BJ (cell line): ENCODE results near the gene FIGNL2. TPM values are rescaled to one million over a fixed set of nuclear protein-coding genes. Genes with fewer than 3 reads are reported as not detected.

ENCODE experiments used
- CTCF ChIA-PET: fragments of 350-600 bp; formaldehyde crosslinking; extraction: SDS; loops from one replicate; lab custom pipeline; 2021; ENCODE audit warnings: antibody characterized with exemption, inconsistent platforms; lab: Yijun Ruan, JAX
- POLR2A ChIA-PET: fragments of 300-600 bp; sonication (Branson Sonifier 250); formaldehyde crosslinking; extraction: SDS; loops from one replicate; lab custom pipeline; 2021; ENCODE audit warnings: antibody characterized with exemption; lab: Charles Lee
- DNase-seq: peaks from one replicate; pipeline ENCODE4 v3.0.0-alpha.2; 2011; ENCODE audit warnings: low read depth
- H3K27me3 ChIP-seq: 2 replicates; pipeline ENCODE4 v1.6.0; 2011; ENCODE audit warnings: low read length; ENCODE audit not compliant: control insufficient read depth, insufficient read depth
- H3K36me3 ChIP-seq: 2 replicates; pipeline ENCODE4 v1.5.1; 2011; ENCODE audit warnings: low read length; ENCODE audit not compliant: control insufficient read depth, insufficient read depth
- H3K4me3 ChIP-seq: 2 replicates; pipeline ENCODE4 v1.5.1; 2011; ENCODE audit warnings: low read depth, mild to moderate bottlenecking, control low read depth, low read length
- CTCF ChIP-seq: IDR thresholded peaks from 2 replicates; pipeline ENCODE4 v1.5.1; 2011; ENCODE audit warnings: low read depth, mild to moderate bottlenecking, control low read depth, inconsistent platforms, low read length, moderate library complexity; ENCODE audit not compliant: insufficient read depth
- polyA plus RNA-seq: library from polyadenylated mRNA; depleted of rRNA; stranded (reverse); fragments of >200 nt; gene quantifications from 2 replicates; pipeline ENCODE4 v1.2.3, GENCODE V29; 2011

The FIGNL2 gene
- polyA plus RNA-seq, 1 experiment: 0.01 TPM

- TF ChIP-seq CTCF: no peak
- H3K4me3 ChIP-seq: peak overlapping the region; percentile 20
- ChIA-PET CTCF (interaction anchor here (1.0 to 1.9 kb wide), 4 partner anchors 12 to 32 kb away, joined by 3 to 5 read pairs (median 4); no protein-coding TSS in a partner anchor), POLR2A (no interaction called here)
- no peak for DNase-seq
- H3K27me3 ChIP-seq: peaks cover 6% of the 10 kb centered on the region
- no peaks in the 10 kb centered on the region for H3K36me3 ChIP-seq
These were observed 7.3 kb upstream of the FIGNL2 start for GRCh38 chr12:51855586-51856428.

- peaks cover 10% of the 10 kb centered on the region for H3K27me3 ChIP-seq
- no peak for TF ChIP-seq CTCF
- DNase-seq: no peak
- H3K4me3 ChIP-seq: no peak overlapping the region
- H3K36me3 ChIP-seq: no peaks in the 10 kb centered on the region
- ChIA-PET CTCF (interaction anchor here (0.5 to 1.5 kb wide), 3 partner anchors 27 to 1917 kb away, joined by 3 to 4 read pairs (median 4); no protein-coding TSS in a partner anchor), POLR2A (no interaction called here)
These were observed 4.1 kb upstream of the FIGNL2 start for GRCh38 chr12:51852404-51853137.

GRCh38 chr12:51851413-51852124 is 3.1 kb upstream of the FIGNL2 start:
- Histone ChIP-seq H3K27me3 (peaks cover 14% of the 10 kb centered on the region), H3K4me3 (no peak overlapping the region), H3K36me3 (no peaks in the 10 kb centered on the region)
- DNase-seq: no peak
- POLR2A ChIA-PET: no interaction called here
- CTCF ChIA-PET: interaction anchor here (0.5 to 1.6 kb wide), 6 partner anchors 24 to 1918 kb away, joined by 3 to 8 read pairs (median 4); no protein-coding TSS in a partner anchor
- TF ChIP-seq CTCF: no peak

- POLR2A ChIA-PET: no interaction called here
- DNase-seq: no peak
- no peaks in the 10 kb centered on the region for H3K36me3 ChIP-seq
- peaks cover 19% of the 10 kb centered on the region for H3K27me3 ChIP-seq
- CTCF ChIA-PET: interaction anchor here (0.6 to 1.6 kb wide), 4 partner anchors 24 to 422 kb away, joined by 3 to 8 read pairs (median 4); no protein-coding TSS in a partner anchor
- no peak for TF ChIP-seq CTCF
- H3K4me3 ChIP-seq: no peak overlapping the region
These were observed 2.4 kb upstream of the FIGNL2 start for GRCh38 chr12:51850965-51851299.
